ENCODE measurements around the gene DCUN1D4. TPM values are rescaled to one million over a fixed set of nuclear protein-coding genes. Genes with fewer than 3 reads are reported as not detected.

The DCUN1D4 gene
- total and polyA plus RNA-seq, 3 experiments from 2014 or later = 10.3 to 27.0 (median 24.6) TPM

DNA sequence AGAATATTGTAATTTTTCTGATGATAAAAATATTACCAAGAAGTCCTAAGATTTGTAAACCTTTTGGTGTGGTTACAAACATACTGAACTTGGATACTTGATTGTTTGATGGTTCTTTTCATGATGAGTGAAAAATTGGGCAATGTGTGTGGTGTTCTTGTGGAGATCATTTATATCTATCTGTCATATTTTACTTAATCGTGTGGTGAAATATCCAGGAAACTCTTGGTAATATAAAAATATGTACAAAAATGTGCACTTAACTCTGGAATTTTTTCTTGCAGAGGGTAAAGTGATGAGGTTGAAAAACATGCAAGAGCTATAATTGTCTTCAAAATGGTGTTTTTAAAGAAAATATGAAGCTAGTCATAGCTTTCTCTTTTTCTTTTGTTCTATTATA lies 2.8 kb downstream of the DCUN1D4 start:
- no peaks in the 10 kb centered on the region for H3K36me3 ChIP-seq (ENCODE audit: insufficient read depth, low read length)
- ChIA-PET CTCF (interaction anchor here (1.9 kb wide), 1 partner anchor 14 kb away, joined by 4 read pairs; no protein-coding TSS in a partner anchor), POLR2A (no interaction called here)
- H3K9me3 Mint-ChIP-seq = no peaks in the 10 kb centered on the region
- peak overlapping the region in 1 of 7 donors; percentile 87 for H3K4me3 Mint-ChIP-seq
- H3K27ac ChIP-seq (ENCODE audit: low read depth, low read length) = no peak overlapping the region
- H3K27me3 Mint-ChIP-seq = peaks cover 0 to 2% of the 10 kb centered on the region in 2 donors
- no peak for DNase-seq
- H3K36me3 Mint-ChIP-seq = peaks cover 0 to 24% (median 0%) of the 10 kb centered on the region in 3 donors
- peaks cover 46 to 60% (median 52%) of the 10 kb centered on the region in 3 donors for H3K4me1 Mint-ChIP-seq
- H3K27ac Mint-ChIP-seq = peak overlapping the region in 1 of 8 donors; percentile 70
- H3K4me1 ChIP-seq (ENCODE audit: insufficient read depth, low read length) = peaks cover 6% of the 10 kb centered on the region
- no peak overlapping the region for H3K4me3 ChIP-seq (ENCODE audit: low read length)
- H3K27me3 ChIP-seq (ENCODE audit: insufficient read depth, low read length, poor library complexity, severe bottlenecking) = no peaks in the 10 kb centered on the region
- H3K9me3 ChIP-seq (ENCODE audit: low read length) = no peaks in the 10 kb centered on the region

DNA sequence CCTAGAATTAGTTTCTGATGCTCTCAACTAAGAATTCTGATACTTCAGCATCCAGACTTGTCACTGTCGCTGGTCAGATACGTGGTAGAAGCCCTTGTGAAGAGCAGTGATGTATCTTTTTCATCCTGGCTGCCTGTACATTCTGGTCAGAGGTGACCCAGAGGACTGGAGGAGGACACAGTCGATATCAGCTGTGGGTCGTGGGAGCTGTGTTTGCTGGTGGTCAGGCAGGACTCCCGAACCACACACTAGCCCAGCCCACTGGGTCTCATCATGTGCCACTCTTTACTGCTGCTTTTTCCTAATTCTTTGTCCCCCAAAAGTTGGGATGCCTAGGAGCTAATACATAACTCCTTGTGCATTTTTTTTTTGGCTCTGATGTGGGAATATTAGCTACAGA lies 6.5 kb downstream of the DCUN1D4 start:
- ChIA-PET POLR2A (no interaction called here), CTCF (no interaction called here)
- Mint-ChIP-seq H3K27me3 (no peaks in the 10 kb centered on the region), H3K4me3 (no peak overlapping the region), H3K27ac (no peak overlapping the region), H3K4me1 (peaks cover 58 to 85% (median 76%) of the 10 kb centered on the region in 3 donors), H3K9me3 (no peaks in the 10 kb centered on the region), H3K36me3 (peaks cover 0 to 13% (median 2%) of the 10 kb centered on the region in 3 donors)
- no peaks in the 10 kb centered on the region for H3K36me3 ChIP-seq (ENCODE audit: insufficient read depth, low read length)
- peaks cover 6% of the 10 kb centered on the region for H3K4me1 ChIP-seq (ENCODE audit: insufficient read depth, low read length)
- DNase-seq = no peak
- H3K4me3 ChIP-seq (ENCODE audit: low read length) = no peak overlapping the region
- H3K9me3 ChIP-seq (ENCODE audit: low read length) = no peaks in the 10 kb centered on the region
- no peaks in the 10 kb centered on the region for H3K27me3 ChIP-seq (ENCODE audit: insufficient read depth, low read length, poor library complexity, severe bottlenecking)
- no peak overlapping the region for H3K27ac ChIP-seq (ENCODE audit: low read depth, low read length)

DNA sequence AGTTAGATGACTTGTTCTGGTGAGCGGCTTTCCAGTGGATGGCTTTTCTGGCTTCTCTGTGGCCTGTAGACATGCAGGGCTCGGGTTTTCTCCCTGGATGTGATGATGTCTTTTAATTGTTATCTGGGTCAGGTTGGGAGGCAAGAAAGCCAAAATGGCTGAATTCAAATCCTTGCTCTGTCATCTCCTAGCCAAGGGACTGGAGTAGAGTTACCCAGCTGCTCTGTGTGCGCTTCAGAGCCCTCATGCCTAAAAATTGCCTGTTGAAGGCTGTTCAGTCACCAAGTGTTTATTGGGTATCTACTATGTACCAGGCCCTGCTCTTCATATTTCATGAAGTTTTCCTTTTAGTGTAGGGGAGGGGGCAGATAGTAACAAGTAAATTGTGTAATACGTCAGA lies 7.3 kb downstream of the DCUN1D4 start:
- no peak overlapping the region for H3K4me3 Mint-ChIP-seq

GRCh38 chr4:51851090-51851936 lies 8.4 kb downstream of the DCUN1D4 start:
- H3K9me3 Mint-ChIP-seq = no peaks in the 10 kb centered on the region
- H3K27ac Mint-ChIP-seq = peak overlapping the region in 4 of 8 donors; percentile 19 to 51 (median 36)
- peaks cover 58 to 84% (median 79%) of the 10 kb centered on the region in 3 donors for H3K4me1 Mint-ChIP-seq
- H3K4me3 Mint-ChIP-seq = no peak overlapping the region
- Histone ChIP-seq H3K27me3 (ENCODE audit: insufficient read depth, low read length, poor library complexity, severe bottlenecking) (no peaks in the 10 kb centered on the region), H3K27ac (ENCODE audit: low read depth, low read length) (no peak overlapping the region), H3K36me3 (ENCODE audit: insufficient read depth, low read length) (no peaks in the 10 kb centered on the region), H3K9me3 (ENCODE audit: low read length) (no peaks in the 10 kb centered on the region), H3K4me3 (ENCODE audit: low read length) (no peak overlapping the region), H3K4me1 (ENCODE audit: insufficient read depth, low read length) (no peaks in the 10 kb centered on the region)
- no peak for DNase-seq
- ChIA-PET CTCF (no interaction called here), POLR2A (no interaction called here)
- H3K36me3 Mint-ChIP-seq = peaks cover 0 to 12% (median 2%) of the 10 kb centered on the region in 3 donors
- no peaks in the 10 kb centered on the region for H3K27me3 Mint-ChIP-seq

More for the DNA sequence above, 7.3 kb downstream of the DCUN1D4 start:
- Mint-ChIP-seq H3K36me3 (peaks cover 0 to 12% (median 2%) of the 10 kb centered on the region in 3 donors), H3K9me3 (no peaks in the 10 kb centered on the region), H3K27me3 (no peaks in the 10 kb centered on the region), H3K27ac (peak overlapping the region in 2 of 8 donors; percentile 30 to 40), H3K4me1 (peaks cover 57 to 81% (median 78%) of the 10 kb centered on the region in 3 donors)
- Histone ChIP-seq H3K27ac (ENCODE audit: low read depth, low read length) (no peak overlapping the region), H3K4me3 (ENCODE audit: low read length) (no peak overlapping the region), H3K9me3 (ENCODE audit: low read length) (no peaks in the 10 kb centered on the region), H3K4me1 (ENCODE audit: insufficient read depth, low read length) (peaks cover under 1% of the 10 kb centered on the region), H3K36me3 (ENCODE audit: insufficient read depth, low read length) (no peaks in the 10 kb centered on the region), H3K27me3 (ENCODE audit: insufficient read depth, low read length, poor library complexity, severe bottlenecking) (no peaks in the 10 kb centered on the region)
- ChIA-PET POLR2A (no interaction called here), CTCF (no interaction called here)
- no peak for DNase-seq

GRCh38 chr4:51851937-51852290 lies 9.0 kb downstream of the DCUN1D4 start:
- no peaks in the 10 kb centered on the region for H3K27me3 Mint-ChIP-seq
- ChIA-PET POLR2A (no interaction called here), CTCF (interaction anchor here (1.9 kb wide), 1 partner anchor 9 kb away, joined by 6 read pairs; the partner anchor contains the start of gene DCUN1D4)
- H3K36me3 ChIP-seq (ENCODE audit: insufficient read depth, low read length) = no peaks in the 10 kb centered on the region
- no peak for DNase-seq
- no peak overlapping the region for H3K27ac ChIP-seq (ENCODE audit: low read depth, low read length)
- no peaks in the 10 kb centered on the region for H3K27me3 ChIP-seq (ENCODE audit: insufficient read depth, low read length, poor library complexity, severe bottlenecking)
- H3K4me1 ChIP-seq (ENCODE audit: insufficient read depth, low read length) = no peaks in the 10 kb centered on the region
- H3K4me1 Mint-ChIP-seq = peaks cover 57 to 83% (median 79%) of the 10 kb centered on the region in 3 donors
- no peak overlapping the region for H3K4me3 ChIP-seq (ENCODE audit: low read length)
- H3K36me3 Mint-ChIP-seq = peaks cover 0 to 13% (median 2%) of the 10 kb centered on the region in 3 donors
- no peaks in the 10 kb centered on the region for H3K9me3 ChIP-seq (ENCODE audit: low read length)
- H3K4me3 Mint-ChIP-seq = no peak overlapping the region
- H3K27ac Mint-ChIP-seq = no peak overlapping the region
- H3K9me3 Mint-ChIP-seq = no peaks in the 10 kb centered on the region

GRCh38 chr4:51853027-51853682 lies 10.2 kb downstream of the DCUN1D4 start:
- CTCF ChIA-PET = interaction anchor here (1.6 to 1.9 kb wide), 2 partner anchors 10 to 11 kb away, joined by 6 read pairs; partner anchors contain the start of gene DCUN1D4
- DNase-seq = no peak
- peaks cover 2 to 14% (median 3%) of the 10 kb centered on the region in 3 donors for H3K36me3 Mint-ChIP-seq
- no peak overlapping the region for H3K4me3 Mint-ChIP-seq
- H3K27me3 Mint-ChIP-seq = no peaks in the 10 kb centered on the region
- Histone ChIP-seq H3K4me1 (ENCODE audit: insufficient read depth, low read length) (no peaks in the 10 kb centered on the region), H3K4me3 (ENCODE audit: low read length) (no peak overlapping the region), H3K27ac (ENCODE audit: low read depth, low read length) (no peak overlapping the region), H3K36me3 (ENCODE audit: insufficient read depth, low read length) (no peaks in the 10 kb centered on the region), H3K27me3 (ENCODE audit: insufficient read depth, low read length, poor library complexity, severe bottlenecking) (no peaks in the 10 kb centered on the region), H3K9me3 (ENCODE audit: low read length) (no peaks in the 10 kb centered on the region)
- no peaks in the 10 kb centered on the region for H3K9me3 Mint-ChIP-seq
- H3K27ac Mint-ChIP-seq = peak overlapping the region in 1 of 8 donors; percentile 38
- POLR2A ChIA-PET = no interaction called here
- H3K4me1 Mint-ChIP-seq = peaks cover 58 to 82% (median 82%) of the 10 kb centered on the region in 3 donors

DNA sequence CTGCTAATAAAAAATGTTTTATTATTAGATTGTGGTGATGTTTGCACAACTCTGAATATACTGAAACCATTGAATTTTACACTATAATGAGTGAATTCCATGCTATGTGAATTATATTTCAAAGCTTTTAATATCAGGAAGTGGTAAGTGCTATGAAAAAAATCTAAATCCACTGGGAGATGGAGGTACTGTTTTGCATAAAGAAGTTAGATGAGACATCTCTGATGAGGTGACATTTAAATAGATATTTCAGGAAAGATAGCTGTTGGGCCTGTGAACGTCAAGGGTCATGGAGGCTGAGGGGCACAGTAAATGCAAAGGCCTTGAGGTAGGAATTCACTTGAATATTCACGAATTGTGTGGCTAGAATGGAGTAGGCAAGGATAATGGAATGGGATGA lies 12.3 kb downstream of the DCUN1D4 start:
- H3K27me3 Mint-ChIP-seq = no peaks in the 10 kb centered on the region
- no peak overlapping the region for H3K27ac Mint-ChIP-seq
- POLR2A ChIA-PET = no interaction called here

GRCh38 chr4:51855751-51856150 lies 12.8 kb downstream of the DCUN1D4 start:
- H3K36me3 ChIP-seq (ENCODE audit: insufficient read depth, low read length) = no peaks in the 10 kb centered on the region
- H3K4me3 Mint-ChIP-seq = no peak overlapping the region
- no peak overlapping the region for H3K4me3 ChIP-seq (ENCODE audit: low read length)
- no peak overlapping the region for H3K27ac Mint-ChIP-seq
- no peaks in the 10 kb centered on the region for H3K9me3 ChIP-seq (ENCODE audit: low read length)
- no peak overlapping the region for H3K27ac ChIP-seq (ENCODE audit: low read depth, low read length)
- no peaks in the 10 kb centered on the region for H3K27me3 ChIP-seq (ENCODE audit: insufficient read depth, low read length, poor library complexity, severe bottlenecking)
- no peaks in the 10 kb centered on the region for H3K27me3 Mint-ChIP-seq
- peaks cover 3 to 7% (median 3%) of the 10 kb centered on the region in 3 donors for H3K36me3 Mint-ChIP-seq
- CTCF ChIA-PET = interaction anchor here (1.1 kb wide), 1 partner anchor 13 kb away, joined by 4 read pairs; the partner anchor contains the start of gene DCUN1D4
- H3K4me1 ChIP-seq (ENCODE audit: insufficient read depth, low read length) = no peaks in the 10 kb centered on the region
- H3K9me3 Mint-ChIP-seq = no peaks in the 10 kb centered on the region
- no peak for DNase-seq
- POLR2A ChIA-PET = no interaction called here
- H3K4me1 Mint-ChIP-seq = peaks cover 45 to 84% (median 77%) of the 10 kb centered on the region in 3 donors

More for the DNA sequence above, 12.3 kb downstream of the DCUN1D4 start:
- Mint-ChIP-seq H3K9me3 (no peaks in the 10 kb centered on the region), H3K4me3 (no peak overlapping the region), H3K4me1 (peaks cover 48 to 84% (median 82%) of the 10 kb centered on the region in 3 donors), H3K36me3 (peaks cover 3 to 7% (median 3%) of the 10 kb centered on the region in 3 donors)
- Histone ChIP-seq H3K36me3 (ENCODE audit: insufficient read depth, low read length) (no peaks in the 10 kb centered on the region), H3K9me3 (ENCODE audit: low read length) (no peaks in the 10 kb centered on the region), H3K27ac (ENCODE audit: low read depth, low read length) (no peak overlapping the region), H3K27me3 (ENCODE audit: insufficient read depth, low read length, poor library complexity, severe bottlenecking) (no peaks in the 10 kb centered on the region), H3K4me3 (ENCODE audit: low read length) (no peak overlapping the region), H3K4me1 (ENCODE audit: insufficient read depth, low read length) (no peaks in the 10 kb centered on the region)
- no peak for DNase-seq
- CTCF ChIA-PET = interaction anchor here (1.1 kb wide), 1 partner anchor 12 kb away, joined by 4 read pairs; the partner anchor contains the start of gene DCUN1D4
